Panc1 (cell line): ENCODE data around the gene CDRT4. TPM values are rescaled to one million over a fixed set of nuclear protein-coding genes. Genes with fewer than 3 reads are reported as not detected.

Experiments
- ATAC-seq: fragments of 200-7000 bp; cut with Tn5 transposase; 2 replicates; pipeline ENCODE4 v1.9.1; 2020; ENCODE audit warnings: mild to moderate bottlenecking, moderate library complexity
- BruUV-seq: library from RNA; stranded (reverse); fragments of 400-500 nt; replicated peaks from 2 replicates; lab custom pipeline; 2021; lab: Mats Ljungman, UMichigan
- CTCF ChIA-PET: fragments of 300-600 bp; sonication (Branson Sonifier 250); formaldehyde crosslinking; loops from one replicate; lab custom pipeline; 2022; ENCODE audit warnings: antibody characterized with exemption; lab: Charles Lee
- POLR2A ChIA-PET: fragments of 300-600 bp; sonication (Branson Sonifier 250); formaldehyde crosslinking; loops from one replicate; lab custom pipeline; 2022; ENCODE audit warnings: antibody characterized with exemption; lab: Charles Lee
- DNase-seq: peaks from one replicate; pipeline ENCODE4 v3.0.0-alpha.2; 2010; ENCODE audit warnings: low read depth, low spot score
- H3K27ac ChIP-seq: 2 replicates; pipeline ENCODE4 v1.5.1; 2011; ENCODE audit warnings: mild to moderate bottlenecking, low read length, inconsistent platforms
- H3K27me3 ChIP-seq: fragments of 200-500 bp; sonication (Bioruptor generic); 2 replicates; pipeline ENCODE4 v1.6.0; 2014; ENCODE audit warnings: low read length, inconsistent platforms; ENCODE audit not compliant: control insufficient read depth, insufficient read depth
- H3K36me3 ChIP-seq: fragments of 200-500 bp; sonication (Bioruptor generic); 2 replicates; pipeline ENCODE4 v1.5.1; 2014; ENCODE audit warnings: inconsistent platforms, mild to moderate bottlenecking, low read length, moderate library complexity; ENCODE audit not compliant: control insufficient read depth, insufficient read depth
- H3K4me1 ChIP-seq: 2 replicates; pipeline ENCODE4 v1.5.1; 2011; ENCODE audit warnings: inconsistent platforms, mild to moderate bottlenecking, low read length, moderate library complexity; ENCODE audit not compliant: control insufficient read depth, insufficient read depth
- H3K4me3 ChIP-seq, 2 experiments: 2 replicates each; pipeline ENCODE4 v1.5.1; 2011 to 2012; ENCODE audit warnings: low read depth in 2 of 2, low read length in 2 of 2, mild to moderate bottlenecking in 2 of 2, inconsistent platforms in 1 of 2, moderate library complexity in 1 of 2
- H3K9me3 ChIP-seq: fragments of 200-500 bp; sonication (Bioruptor generic); 2 replicates; pipeline ENCODE4 v1.5.1; 2014; ENCODE audit warnings: low read depth, mild to moderate bottlenecking, inconsistent platforms, low read length, moderate library complexity; ENCODE audit not compliant: control insufficient read depth, insufficient read depth
- CTCF ChIP-seq: fragments of 450-650 bp; IDR thresholded peaks from 2 replicates; pipeline ENCODE4 v1.5.1; 2017; ENCODE audit warnings: mild to moderate bottlenecking
- POLR2AphosphoS5 ChIP-seq: IDR thresholded peaks from 2 replicates; pipeline ENCODE4 v1.6.1; 2012; ENCODE audit warnings: mild to moderate bottlenecking, low read depth, low read length, moderate library complexity
- REST ChIP-seq, 2 experiments: IDR thresholded peaks; 2 replicates each; pipeline ENCODE4 v1.6.1; 2011 to 2012; ENCODE audit warnings: low read depth in 2 of 2, control low read depth in 1 of 2, low read length in 1 of 2, mild to moderate bottlenecking in 1 of 2, moderate library complexity in 1 of 2; ENCODE audit not compliant: insufficient read depth in 1 of 2
- SIN3A ChIP-seq: IDR thresholded peaks from 2 replicates; pipeline ENCODE4 v1.6.1; 2012; ENCODE audit warnings: low read depth, mild to moderate bottlenecking, low read length, moderate library complexity, borderline replicate concordance; ENCODE audit not compliant: insufficient read depth
- TCF7L2 ChIP-seq: IDR thresholded peaks from 2 replicates; pipeline ENCODE4 v1.6.1; 2011; ENCODE audit warnings: mild to moderate bottlenecking, low read depth, low read length, inconsistent platforms
- in situ Hi-C: cut with HindIII; loops from 2 replicates; pipeline ENCODE4 v1.10.0; 2016; ENCODE audit warnings: low sequenced_read_pairs, low pct_unique_long_range_greater_than_20kb
- intact Hi-C: fragments of 100-400 bp; cut with micrococcal nuclease; formaldehyde crosslinking; loops from one replicate; pipeline ENCODE4 v1.10.0; 2022; ENCODE audit not compliant: unreplicated experiment
- total RNA-seq: library from RNA; stranded (reverse); gene quantifications from one replicate; pipeline ENCODE4 v1.2.1, GENCODE V29; 2021; ENCODE audit not compliant: unreplicated experiment

Gene CDRT4
- total RNA-seq, 1 experiment from 2014 or later = 2.8 TPM

- POLR2A ChIA-PET = no interaction called here
- no peaks in the 10 kb centered on the region for H3K4me1 ChIP-seq
- no peak for ATAC-seq
- no TSS peak for BruUV-seq
- no peak for TF ChIP-seq POLR2AphosphoS5
- no peak for TF ChIP-seq SIN3A
- TF ChIP-seq REST (IDR thresholded peaks at IDR 0.05; ENCODE audit: insufficient read depth in 1 of 2, low read depth in 2 of 2, low read length in 1 of 2) = no peak
- no peak for TF ChIP-seq TCF7L2
- no peak for TF ChIP-seq CTCF
- no peak overlapping the region for H3K27ac ChIP-seq
- no peak for DNase-seq
- no peaks in the 10 kb centered on the region for H3K36me3 ChIP-seq
- CTCF ChIA-PET = no interaction called here
- intact Hi-C loops (no loop called here), in situ Hi-C loops (no loop called here)
- H3K9me3 ChIP-seq = no peaks in the 10 kb centered on the region
- H3K4me3 ChIP-seq = no peak overlapping the region
- H3K27me3 ChIP-seq = no peaks in the 10 kb centered on the region
These were observed 54.8 kb downstream of the CDRT4 start for GRCh38 chr17:15412606-15413005.

- Histone ChIP-seq H3K27me3 (no peaks in the 10 kb centered on the region), H3K4me3 (no peak overlapping the region), H3K27ac (no peak overlapping the region), H3K36me3 (no peaks in the 10 kb centered on the region), H3K4me1 (no peaks in the 10 kb centered on the region), H3K9me3 (no peaks in the 10 kb centered on the region)
- ChIA-PET POLR2A (no interaction called here), CTCF (no interaction called here)
- ATAC-seq (no peak), DNase-seq (no peak)
- no peak for TF ChIP-seq POLR2AphosphoS5
- TF ChIP-seq REST (IDR thresholded peaks at IDR 0.05; ENCODE audit: insufficient read depth in 1 of 2, low read depth in 2 of 2, low read length in 1 of 2) = no peak
- TF ChIP-seq CTCF = no peak
- in situ Hi-C loops (no loop called here), intact Hi-C loops (no loop called here)
- no TSS peak for BruUV-seq
These were observed 55.8 kb downstream of the CDRT4 start for GRCh38 chr17:15411384-15412198.
